Hepatocyte (in vitro differentiated cells): ENCODE results near the gene SPTAN1.

Source experiments
- CTCF ChIP-seq: fragments of 200-600 bp; sonication (generic); IDR thresholded peaks from 2 replicates; pipeline ENCODE4 v1.5.1; 2016; ENCODE audit warnings: antibody characterized with exemption, mild to moderate bottlenecking; ENCODE audit not compliant: poor library complexity
- EZH2 ChIP-seq: fragments of 200-600 bp; sonication (generic); IDR thresholded peaks from 2 replicates; pipeline ENCODE4 v1.6.1; 2016; ENCODE audit warnings: antibody characterized with exemption, mild to moderate bottlenecking, borderline replicate concordance
- EZH2phosphoT487 ChIP-seq: fragments of 200-600 bp; sonication (generic); IDR thresholded peaks from one replicate; pipeline ENCODE4 v1.6.1; 2018; ENCODE audit warnings: antibody characterized with exemption, mild to moderate bottlenecking, low read depth, moderate library complexity; ENCODE audit not compliant: unreplicated experiment, severe bottlenecking

GRCh38 chr9:128632486-128632885, 80.1 kb downstream of the SPTAN1 start:
- TF ChIP-seq CTCF (no peak), EZH2 (no peak), EZH2phosphoT487 (no peak)
